ENCODE measurements around the gene OOSP4A. TPM values are rescaled to one million over a fixed set of nuclear protein-coding genes. Genes with fewer than 3 reads are reported as not detected.

OOSP4A gene
- total RNA-seq (not detected), polyA plus RNA-seq (not detected), total RNA-seq (0 reads per million in 6 experiments)

GRCh38 chr11:59963733-59964132 lies at the start of gene OOSP4A:
Gene OOSP4A (plus strand): TSS chr11:59964033. CDS start chr11:59964033, 0 bp downstream.
- Mint-ChIP-seq H3K4me3 (no peak within 1 kb of the TSS), H3K9me3 (no peaks in the 10 kb centered on the region), H3K4me1 (no peaks in the 10 kb centered on the region), H3K27ac (no peak within 1 kb of the TSS), H3K36me3 (no peaks in the 10 kb centered on the region), H3K27me3 (peaks cover 0 to 8% (median 3%) of the 10 kb centered on the region in 5 donors)
- no peak for DNase-seq
- POLR2A ChIA-PET, result no interaction called here
- no peak for ATAC-seq

GRCh38 chr11:59918480-59918879 lies 45.4 kb upstream of the OOSP4A start:
- ATAC-seq, result no peak
- peaks cover 0 to 32% (median 14%) of the 10 kb centered on the region in 3 donors for H3K36me3 Mint-ChIP-seq
- H3K27ac Mint-ChIP-seq, result no peak overlapping the region
- DNase-seq, result no peak
- peaks cover 11 to 60% (median 38%) of the 10 kb centered on the region in 9 donors for H3K9me3 Mint-ChIP-seq
- peaks cover 4 to 13% (median 5%) of the 10 kb centered on the region in 5 donors for H3K27me3 Mint-ChIP-seq
- H3K4me1 Mint-ChIP-seq, result no peaks in the 10 kb centered on the region
- H3K4me3 Mint-ChIP-seq, result no peak overlapping the region
- POLR2A ChIA-PET, result no interaction called here

DNA sequence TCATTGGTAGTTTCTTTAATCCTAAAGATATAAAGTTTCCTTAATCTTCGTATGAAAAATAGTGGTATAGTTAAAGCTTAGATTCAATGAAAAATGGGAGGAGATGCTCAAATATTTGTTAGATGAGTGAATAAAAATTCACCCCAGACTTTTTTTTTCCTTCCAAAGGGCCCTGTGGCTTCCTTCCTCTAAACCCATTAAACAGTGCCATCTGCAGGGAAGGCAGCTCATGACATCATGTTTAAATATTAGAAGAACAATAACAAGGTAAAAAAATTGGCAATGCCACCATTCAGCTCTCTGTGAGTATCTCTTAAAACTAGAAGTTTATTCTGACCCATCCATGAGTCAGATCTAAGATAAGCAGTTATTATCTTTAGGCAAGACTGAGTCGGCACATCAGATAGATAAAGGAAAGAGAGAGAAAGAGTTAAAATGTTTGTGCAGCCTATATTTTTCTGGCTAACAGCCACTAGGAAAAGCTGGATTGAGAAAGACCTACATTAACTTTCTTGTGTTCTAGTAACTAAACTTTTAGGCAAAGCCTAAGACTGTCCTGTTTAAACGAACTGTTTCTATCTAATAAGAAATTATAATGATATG lies 44.7 kb upstream of the OOSP4A start:
- peaks cover under 1 to 10% (median 4%) of the 10 kb centered on the region in 5 donors for H3K27me3 Mint-ChIP-seq

GRCh38 chr11:59923813-59924212 lies 40.0 kb upstream of the OOSP4A start:
- H3K4me3 Mint-ChIP-seq, result peak overlapping the region in 1 of 10 donors; percentile 10
- peaks cover 0 to 56% (median 22%) of the 10 kb centered on the region in 3 donors for H3K36me3 Mint-ChIP-seq
- peaks cover 19 to 90% (median 57%) of the 10 kb centered on the region in 9 donors for H3K9me3 Mint-ChIP-seq
- no peak overlapping the region for H3K27ac Mint-ChIP-seq
- POLR2A ChIA-PET, result no interaction called here
- H3K4me1 Mint-ChIP-seq, result no peaks in the 10 kb centered on the region
- DNase-seq, result peak in 1 of 10 donors; percentile 13
- no peak for ATAC-seq
- peaks cover 0 to 7% (median 0%) of the 10 kb centered on the region in 5 donors for H3K27me3 Mint-ChIP-seq

More for the DNA sequence above, 44.7 kb upstream of the OOSP4A start:
- ATAC-seq (no peak), DNase-seq (peak in 1 of 10 donors; percentile 11)
- peaks cover 11 to 66% (median 40%) of the 10 kb centered on the region in 9 donors for H3K9me3 Mint-ChIP-seq
- POLR2A ChIA-PET, result no interaction called here
- H3K27ac Mint-ChIP-seq, result no peak overlapping the region
- H3K4me3 Mint-ChIP-seq, result no peak overlapping the region
- peaks cover 0 to 32% (median 14%) of the 10 kb centered on the region in 3 donors for H3K36me3 Mint-ChIP-seq
- no peaks in the 10 kb centered on the region for H3K4me1 Mint-ChIP-seq

- POLR2A ChIA-PET, result interaction anchor here (0.5 kb wide), 1 partner anchor 811 kb away, joined by 3 read pairs; no protein-coding TSS in a partner anchor
- Mint-ChIP-seq H3K9me3 (peaks cover 7 to 44% (median 23%) of the 10 kb centered on the region in 9 donors), H3K27ac (no peak overlapping the region), H3K4me3 (no peak overlapping the region), H3K36me3 (peaks cover 0 to 30% (median 7%) of the 10 kb centered on the region in 3 donors), H3K4me1 (no peaks in the 10 kb centered on the region), H3K27me3 (peaks cover 0 to 4% (median 2%) of the 10 kb centered on the region in 5 donors)
- no peak for ATAC-seq
- no peak for DNase-seq
These were observed 32.1 kb upstream of the OOSP4A start for GRCh38 chr11:59931688-59932087.

DNA sequence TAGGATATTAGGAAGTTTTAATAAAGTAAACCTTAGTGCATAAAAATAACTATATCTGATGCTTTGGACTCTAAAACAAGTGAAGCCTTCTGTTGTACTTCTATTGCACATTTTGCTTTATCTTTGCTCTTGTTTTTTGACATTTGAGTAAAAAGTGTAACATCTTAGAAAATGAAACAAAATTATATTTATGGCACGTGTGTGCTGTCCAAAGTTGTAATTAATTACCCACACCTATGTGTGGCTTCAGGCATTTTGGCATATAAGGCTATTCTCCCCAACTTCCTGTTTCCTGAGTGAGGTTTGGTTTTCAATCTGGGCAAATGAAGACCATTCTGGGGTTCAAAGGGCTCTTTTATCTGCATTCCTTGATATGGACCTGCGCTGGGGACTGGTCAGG lies 25.7 kb upstream of the OOSP4A start, which contains the start of gene OOSP1:
Gene OOSP1, plus strand, starts transcription at position 301 of the 400 bp plus-strand sequence. Its CDS starts 23 bp downstream, at position 324.
- Mint-ChIP-seq H3K9me3 (peaks cover 0 to 17% (median 0%) of the 10 kb centered on the region in 9 donors), H3K27ac (no peak within 1 kb of the TSS), H3K4me3 (no peak within 1 kb of the TSS), H3K36me3 (no peaks in the 10 kb centered on the region), H3K27me3 (peaks cover 2 to 24% (median 8%) of the 10 kb centered on the region in 5 donors), H3K4me1 (peaks cover 0 to 2% (median 0%) of the 10 kb centered on the region in 4 donors)
- POLR2A ChIA-PET, result no interaction called here
- no peak for ATAC-seq
- DNase-seq, result no peak

- Mint-ChIP-seq H3K36me3 (no peaks in the 10 kb centered on the region), H3K27me3 (peaks cover 2 to 29% (median 10%) of the 10 kb centered on the region in 5 donors), H3K4me3 (no peak overlapping the region), H3K27ac (no peak overlapping the region), H3K4me1 (peaks cover 0 to 2% (median 0%) of the 10 kb centered on the region in 4 donors), H3K9me3 (peaks cover 0 to 17% (median 0%) of the 10 kb centered on the region in 9 donors)
- POLR2A ChIA-PET, result no interaction called here
- ATAC-seq (no peak), DNase-seq (no peak)
These were observed 25.1 kb upstream of the OOSP4A start for GRCh38 chr11:59938718-59939117.

GRCh38 chr11:59939482-59939881 lies 24.4 kb upstream of the OOSP4A start:
- ATAC-seq (no peak), DNase-seq (no peak)
- H3K27ac Mint-ChIP-seq, result no peak overlapping the region
- H3K9me3 Mint-ChIP-seq, result peaks cover 0 to 17% (median 0%) of the 10 kb centered on the region in 9 donors
- POLR2A ChIA-PET, result no interaction called here
- no peaks in the 10 kb centered on the region for H3K36me3 Mint-ChIP-seq
- no peak overlapping the region for H3K4me3 Mint-ChIP-seq
- H3K27me3 Mint-ChIP-seq, result peaks cover 5 to 33% (median 10%) of the 10 kb centered on the region in 5 donors
- H3K4me1 Mint-ChIP-seq, result peaks cover 0 to 2% (median 0%) of the 10 kb centered on the region in 4 donors

GRCh38 chr11:59941091-59941490 lies 22.7 kb upstream of the OOSP4A start:
- H3K9me3 Mint-ChIP-seq, result peaks cover 0 to 17% (median 0%) of the 10 kb centered on the region in 9 donors
- DNase-seq, result no peak
- H3K27ac Mint-ChIP-seq, result no peak overlapping the region
- H3K4me3 Mint-ChIP-seq, result no peak overlapping the region
- POLR2A ChIA-PET, result no interaction called here
- no peak for ATAC-seq
- H3K27me3 Mint-ChIP-seq, result peaks cover 6 to 38% (median 10%) of the 10 kb centered on the region in 5 donors
- H3K4me1 Mint-ChIP-seq, result peaks cover 0 to 3% (median 2%) of the 10 kb centered on the region in 4 donors
- H3K36me3 Mint-ChIP-seq, result no peaks in the 10 kb centered on the region

GRCh38 chr11:59943997-59944714 lies 19.7 kb upstream of the OOSP4A start:
- H3K27me3 Mint-ChIP-seq, result peaks cover 7 to 43% (median 15%) of the 10 kb centered on the region in 5 donors
- peak overlapping the region in 1 of 10 donors; percentile 8 for H3K27ac Mint-ChIP-seq
- DNase-seq (no peak), ATAC-seq (no peak)
- POLR2A ChIA-PET, result no interaction called here
- no peak overlapping the region for H3K4me3 Mint-ChIP-seq
- H3K9me3 Mint-ChIP-seq, result peaks cover 0 to 9% (median 0%) of the 10 kb centered on the region in 9 donors
- H3K36me3 Mint-ChIP-seq, result no peaks in the 10 kb centered on the region
- peaks cover 0 to 2% (median 2%) of the 10 kb centered on the region in 4 donors for H3K4me1 Mint-ChIP-seq

DNA sequence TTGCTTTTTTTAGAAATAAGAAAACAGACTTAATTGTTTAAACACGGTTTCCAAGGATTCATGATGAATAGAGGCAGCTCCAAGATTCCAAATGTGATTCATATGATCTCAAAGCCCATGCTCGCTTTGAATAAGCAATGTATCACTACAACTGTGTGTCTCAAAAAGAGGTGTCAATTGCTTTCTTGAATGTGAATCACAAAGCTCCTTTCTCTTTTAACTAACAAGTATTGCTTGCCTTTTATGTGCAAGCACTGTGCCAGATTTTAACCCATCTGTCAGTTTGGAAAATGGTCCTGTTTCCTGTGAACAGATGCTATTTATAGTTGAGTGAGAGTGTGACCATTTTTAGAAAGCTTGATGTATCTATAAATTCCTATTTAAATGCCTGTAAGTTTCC lies 19.1 kb upstream of the OOSP4A start:
- ATAC-seq, result no peak
- DNase-seq, result no peak
- H3K27me3 Mint-ChIP-seq, result peaks cover 7 to 43% (median 15%) of the 10 kb centered on the region in 5 donors
- peaks cover 0 to 7% (median 0%) of the 10 kb centered on the region in 9 donors for H3K9me3 Mint-ChIP-seq
- no peak overlapping the region for H3K27ac Mint-ChIP-seq
- POLR2A ChIA-PET, result no interaction called here
- no peaks in the 10 kb centered on the region for H3K36me3 Mint-ChIP-seq
- H3K4me1 Mint-ChIP-seq, result peaks cover 0 to 2% (median 2%) of the 10 kb centered on the region in 4 donors
- H3K4me3 Mint-ChIP-seq, result no peak overlapping the region

DNA sequence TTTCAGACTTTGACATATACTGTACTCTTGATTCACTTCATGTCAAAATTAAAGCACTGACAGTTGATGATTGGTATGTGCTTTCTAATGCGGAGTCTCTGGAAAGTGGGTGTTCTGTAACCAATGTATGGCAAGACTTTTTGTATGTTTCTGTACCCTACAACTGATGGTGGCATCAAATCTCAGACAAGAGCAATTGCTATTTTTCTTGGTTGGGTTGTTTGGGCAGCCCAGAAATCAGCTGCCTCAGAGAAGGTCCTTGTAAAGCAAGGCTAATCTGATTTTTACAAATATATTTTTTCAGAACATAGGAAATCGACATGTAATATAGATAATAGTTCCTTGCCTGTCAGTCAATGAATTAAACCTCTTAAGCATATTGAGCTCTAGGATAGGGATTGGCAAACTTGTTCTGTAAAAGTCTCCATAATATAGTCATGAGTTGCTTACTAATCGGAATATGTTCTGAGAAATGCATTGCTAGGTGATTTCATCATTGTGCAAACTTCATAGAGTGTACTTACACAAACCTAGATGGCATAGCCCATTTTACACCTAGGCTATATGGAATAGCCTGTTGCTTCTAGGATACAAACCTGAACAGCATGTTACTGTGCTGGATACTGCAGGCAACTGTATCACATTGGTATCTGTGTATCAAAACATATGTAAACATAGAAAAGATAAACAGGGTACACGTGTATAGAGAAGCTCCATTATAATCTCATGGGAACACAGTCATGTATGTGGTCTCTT lies 10.2 kb upstream of the OOSP4A start:
- Mint-ChIP-seq H3K9me3 (no peaks in the 10 kb centered on the region), H3K27me3 (peaks cover 2 to 35% (median 5%) of the 10 kb centered on the region in 5 donors), H3K4me1 (no peaks in the 10 kb centered on the region), H3K4me3 (no peak overlapping the region), H3K27ac (no peak overlapping the region), H3K36me3 (no peaks in the 10 kb centered on the region)
- POLR2A ChIA-PET, result no interaction called here
- no peak for DNase-seq
- ATAC-seq, result no peak

All from naive thymus-derived CD8-positive, alpha-beta T cell (primary cell).